GM18526 (cell line): Measurements from ENCODE around the gene ADM2.

Source experiments
- POLR2A ChIP-seq: IDR thresholded peaks from 3 replicates; pipeline ENCODE4 v1.6.1; 2011; ENCODE audit not compliant: insufficient read length; ENCODE audit errors: extremely low read depth

Gene ADM2

DNA sequence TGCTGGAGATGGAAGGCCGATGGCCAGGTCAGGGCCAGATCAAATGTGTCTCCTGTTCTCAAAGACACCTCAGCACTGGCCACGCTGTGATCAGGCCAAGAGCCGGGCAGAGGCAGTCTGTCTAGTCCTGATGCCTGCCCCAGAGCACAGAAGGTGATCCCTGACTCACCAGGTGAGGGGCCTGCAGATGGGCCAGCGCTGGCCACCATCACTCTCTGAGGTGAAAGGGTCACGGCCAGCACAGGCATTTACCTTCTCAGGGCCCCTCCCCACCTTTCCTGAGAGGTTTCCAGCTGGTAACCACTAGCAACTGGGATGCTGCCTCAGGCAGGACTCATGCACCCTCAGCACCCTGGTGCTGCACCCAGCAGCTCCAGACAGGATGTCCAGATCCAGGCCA is 9.4 kb upstream of the ADM2 start:
- no peak for TF ChIP-seq POLR2A

- no peak for TF ChIP-seq POLR2A
Measured at GRCh38 chr22:50473088-50473487, 8.3 kb upstream of the ADM2 start.

- TF ChIP-seq POLR2A: no peak
Measured at GRCh38 chr22:50473855-50474671, 7.3 kb upstream of the ADM2 start.

DNA sequence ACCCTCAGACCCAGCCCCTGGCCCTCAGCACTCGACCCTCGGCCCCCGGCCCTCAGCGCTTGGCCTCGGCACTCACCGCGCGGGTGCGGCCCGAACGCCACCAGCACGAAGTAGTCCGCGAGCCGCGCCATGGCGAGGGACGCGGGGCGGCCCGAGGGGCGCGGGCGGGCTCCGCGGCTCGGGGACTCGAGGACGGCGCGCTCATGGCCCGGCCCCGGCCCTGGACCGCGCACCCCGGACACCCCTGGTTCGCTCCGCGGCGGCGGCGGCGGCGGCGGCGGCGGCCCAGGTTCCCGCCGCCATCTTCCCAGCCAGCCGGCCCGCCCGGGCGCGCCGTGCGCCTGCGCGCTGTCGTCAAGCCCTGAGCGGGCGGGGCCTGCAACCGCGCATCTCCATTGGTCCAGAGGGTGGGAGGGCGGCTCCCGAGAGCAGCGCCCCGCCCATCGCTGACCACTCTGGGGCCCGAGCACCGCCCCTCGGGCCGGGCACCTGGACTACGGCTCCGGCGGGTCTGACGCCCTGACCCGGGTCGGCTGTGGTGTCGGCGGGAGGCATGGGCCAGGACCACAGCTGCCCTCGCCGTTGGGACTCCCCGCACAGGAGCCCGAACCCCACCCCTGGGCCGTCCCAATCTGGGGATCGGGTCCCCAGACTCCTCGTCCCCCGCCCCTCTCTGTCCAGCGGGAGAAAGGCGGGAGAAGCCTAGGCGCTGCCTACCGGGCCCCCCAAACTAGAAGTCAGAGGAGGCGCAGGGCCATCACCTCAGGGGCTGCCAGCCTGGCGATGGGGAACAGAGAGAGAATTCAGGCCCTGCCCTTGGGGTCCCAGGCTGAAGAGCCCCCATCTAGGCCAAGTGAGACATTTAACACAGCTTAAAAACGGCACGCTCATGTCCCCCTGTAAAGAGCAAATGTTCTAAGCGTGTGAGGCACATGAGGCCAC is 6.4 kb upstream of the ADM2 start, which contains the start of gene SBF1:
Gene SBF1 (minus strand): TSS at position 326 of the 942 bp plus-strand sequence. CDS start 195 bp downstream, at position 131.
- peak; percentile 55 for TF ChIP-seq POLR2A

DNA sequence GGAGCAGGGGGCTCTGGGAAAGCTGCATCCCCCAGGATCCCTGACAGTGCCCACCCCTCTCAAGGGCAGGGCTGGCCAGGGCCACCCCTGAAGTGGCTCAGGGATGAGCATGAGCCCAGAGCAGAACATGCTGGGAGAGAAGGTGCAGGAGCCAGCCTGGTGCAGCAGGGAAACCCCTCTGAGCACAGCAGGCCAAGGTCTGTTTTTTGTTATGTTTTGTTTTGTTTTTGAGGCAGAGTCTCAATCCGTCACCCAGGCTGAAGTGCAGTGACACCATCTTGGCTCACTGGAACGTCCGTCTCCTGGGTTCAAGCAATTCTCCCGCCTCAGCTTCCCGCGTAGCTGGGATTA is 5.7 kb upstream of the ADM2 start:
- no peak for TF ChIP-seq POLR2A

- no peak for TF ChIP-seq POLR2A
Measured at GRCh38 chr22:50476868-50477267, 4.5 kb upstream of the ADM2 start.

DNA sequence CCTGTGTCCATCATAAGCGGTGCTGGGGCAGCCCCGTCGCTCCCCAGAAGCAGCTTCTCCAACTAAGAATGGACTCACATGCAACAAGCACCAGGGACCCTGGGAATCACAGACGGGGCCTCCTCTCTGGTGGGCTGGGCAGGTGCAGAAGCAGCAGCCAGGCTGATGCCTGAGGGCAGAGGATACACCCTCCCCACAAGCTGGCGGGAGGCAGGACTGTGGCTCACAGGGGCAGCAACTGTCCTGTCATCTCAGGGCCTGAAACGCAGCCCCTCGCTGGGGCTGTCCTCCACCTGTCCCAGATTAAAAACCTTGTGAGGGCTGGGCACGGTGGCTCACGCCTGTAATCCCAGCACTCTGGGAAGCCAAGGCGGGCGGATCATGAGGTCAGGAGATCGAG is 3.4 kb upstream of the ADM2 start:
- no peak for TF ChIP-seq POLR2A

- no peak for TF ChIP-seq POLR2A
Measured at GRCh38 chr22:50479721-50480120, 1.6 kb upstream of the ADM2 start.

- TF ChIP-seq POLR2A: no peak
Measured at GRCh38 chr22:50481045-50481439, 301 bp upstream of the ADM2 start.

DNA sequence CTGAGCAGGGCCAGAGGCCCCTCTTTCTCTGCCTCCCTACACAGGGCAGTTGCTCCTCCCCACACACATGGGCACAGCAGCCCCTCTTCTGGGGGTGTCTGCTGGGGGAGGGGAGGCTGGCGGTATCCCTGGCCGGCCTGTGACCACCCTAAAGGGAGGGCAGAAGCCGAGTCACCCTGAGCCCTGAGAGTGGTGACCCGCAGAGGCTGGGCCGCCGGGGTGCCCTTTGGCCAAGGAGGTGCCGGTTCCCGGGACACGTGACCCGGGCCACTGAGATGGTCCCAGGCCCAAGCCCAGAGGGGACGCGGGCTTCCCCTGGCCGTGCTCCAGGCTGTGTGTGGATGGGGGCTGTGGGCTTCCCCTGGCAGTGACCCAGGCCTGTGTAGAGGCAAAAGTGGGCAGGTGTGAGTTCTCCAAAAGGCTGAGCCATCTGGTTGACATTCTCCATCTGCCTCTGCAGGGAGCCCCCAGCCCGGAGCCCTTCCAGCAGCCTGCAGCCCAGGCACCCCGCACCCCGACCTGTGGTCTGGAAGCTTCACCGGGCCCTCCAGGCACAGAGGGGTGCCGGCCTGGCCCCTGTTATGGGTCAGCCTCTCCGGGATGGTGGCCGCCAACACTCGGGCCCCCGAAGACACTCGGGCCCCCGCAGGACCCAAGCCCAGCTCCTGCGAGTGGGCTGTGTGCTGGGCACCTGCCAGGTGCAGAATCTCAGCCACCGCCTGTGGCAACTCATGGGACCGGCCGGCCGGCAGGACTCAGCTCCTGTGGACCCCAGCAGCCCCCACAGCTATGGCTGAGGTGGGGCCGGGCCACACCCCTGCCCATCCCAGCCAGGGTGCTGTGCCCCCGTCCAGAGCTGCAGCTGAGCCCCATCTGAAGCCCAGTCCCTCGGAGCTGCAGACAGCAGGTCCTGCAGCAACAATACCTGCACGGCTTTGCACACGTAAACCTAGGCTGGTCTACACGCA is 1.0 kb downstream of the ADM2 start:
- no peak for TF ChIP-seq POLR2A

DNA sequence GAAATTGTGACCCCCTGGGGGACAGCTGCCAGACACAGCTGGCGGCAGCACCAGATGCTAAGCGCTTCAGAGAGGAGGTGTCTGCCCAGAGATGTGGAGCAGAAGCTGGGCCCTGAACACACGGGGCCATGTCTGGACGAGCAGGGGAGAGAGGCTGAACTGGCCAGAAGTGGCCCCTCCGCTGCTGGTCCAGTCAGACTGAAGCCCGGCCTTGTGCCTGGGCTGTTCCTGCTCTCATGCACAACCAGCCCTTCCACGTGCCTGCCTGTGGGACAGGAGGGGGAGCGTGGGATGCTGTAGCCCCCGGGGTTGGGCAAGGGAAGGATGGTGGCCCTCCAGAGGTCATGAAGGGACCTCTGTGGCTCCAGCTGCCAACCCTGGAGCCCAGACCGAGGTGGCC is 1.8 kb downstream of the ADM2 start:
- TF ChIP-seq POLR2A: no peak

- TF ChIP-seq POLR2A: no peak
Measured at GRCh38 chr22:50483556-50483955, 2.2 kb downstream of the ADM2 start.

DNA sequence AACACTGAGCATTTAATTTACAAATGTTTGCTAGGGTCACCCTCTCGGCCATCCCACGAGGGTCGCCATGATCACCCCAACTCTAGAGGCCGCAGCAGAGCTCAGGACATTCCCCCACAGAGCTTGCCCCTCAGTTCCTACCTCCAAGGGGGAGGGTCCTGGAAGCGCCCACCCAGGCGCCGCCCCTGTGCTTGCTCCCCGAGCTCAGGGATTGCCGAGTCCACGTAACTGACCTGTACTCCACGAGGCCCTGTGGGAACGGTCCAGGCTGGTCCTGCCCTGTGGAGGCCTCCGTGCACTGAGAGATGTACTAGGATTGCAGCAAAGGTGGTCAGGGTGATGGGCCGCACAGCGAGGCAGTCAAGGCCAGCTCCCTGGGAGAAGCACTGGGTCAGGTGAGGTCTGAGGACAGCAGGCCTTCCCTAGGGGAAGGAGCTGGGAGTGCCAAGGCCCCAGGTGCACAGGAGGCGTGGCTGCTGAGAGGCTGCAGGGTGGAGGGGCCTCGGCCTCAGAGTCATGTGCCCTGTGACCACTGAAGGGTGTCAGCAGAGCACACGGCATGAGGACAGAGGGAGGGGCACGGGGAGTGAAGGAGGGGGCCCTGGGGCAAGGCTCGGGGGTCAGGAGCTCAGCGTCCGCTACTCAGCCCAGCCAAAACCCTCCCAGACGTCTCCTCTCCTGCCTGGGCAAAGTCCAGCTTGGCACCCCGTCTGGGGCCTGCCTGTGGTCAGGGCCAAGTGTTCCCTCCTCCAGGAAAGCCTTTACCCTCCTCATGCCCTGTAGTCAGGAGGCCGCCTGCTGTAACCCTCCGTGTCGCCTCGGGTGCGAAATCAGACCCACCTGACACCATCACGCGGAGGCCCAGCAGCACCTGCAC is 2.9 kb downstream of the ADM2 start:
- no peak for TF ChIP-seq POLR2A
